ENCODE results near the gene TMTC3.
"Not testable (repeated sequence)": the region's sequence is repeated elsewhere in the genome, so short reads cannot be mapped to it uniquely, and the experiment has no call there.

Gene TMTC3

GRCh38 chr12:88122666-88123065 is 19.4 kb upstream of the TMTC3 start:
- no peak for TF ChIP-seq CTCF (conservative IDR thresholded peaks at IDR 0.05)

GRCh38 chr12:88127099-88127498 is 15.0 kb upstream of the TMTC3 start:
- no peak overlapping the region; the same call in 1 of the 2 replicates for H3K27ac ChIP-seq
- no peak for TF ChIP-seq CTCF (conservative IDR thresholded peaks at IDR 0.05)

More at GRCh38 chr12:88122666-88123065, 19.4 kb upstream of the TMTC3 start:
- no peak overlapping the region for H3K27ac ChIP-seq

- no peak overlapping the region for H3K27ac ChIP-seq
- TF ChIP-seq CTCF (conservative IDR thresholded peaks at IDR 0.05) = no peak
Observed at GRCh38 chr12:88127855-88128254, 14.3 kb upstream of the TMTC3 start.

- TF ChIP-seq CTCF (conservative IDR thresholded peaks at IDR 0.05) = no peak
- H3K27ac ChIP-seq = no peak overlapping the region
Observed at GRCh38 chr12:88132392-88132791, 9.7 kb upstream of the TMTC3 start.

GRCh38 chr12:88133181-88133580 is 8.9 kb upstream of the TMTC3 start:
- not testable (repeated sequence) for H3K27ac ChIP-seq

GRCh38 chr12:88139711-88140110 is 2.4 kb upstream of the TMTC3 start:
- H3K27ac ChIP-seq = not testable (repeated sequence)

- no peak for TF ChIP-seq CTCF (conservative IDR thresholded peaks at IDR 0.05)
- peak overlapping the region; percentile 83 for H3K27ac ChIP-seq
Observed at GRCh38 chr12:88141425-88141773, 708 bp upstream of the TMTC3 start.

- H3K27ac ChIP-seq = peak overlapping the region; percentile 83
- TF ChIP-seq CTCF (conservative IDR thresholded peaks at IDR 0.05) = no peak
Observed at GRCh38 chr12:88142610-88142991, 494 bp downstream of the TMTC3 start.

GRCh38 chr12:88144037-88144436 is 1.9 kb downstream of the TMTC3 start:
- no peak overlapping the region for H3K27ac ChIP-seq
- no peak for TF ChIP-seq CTCF (conservative IDR thresholded peaks at IDR 0.05)

Measured in VCaP (cell line).